HG03025 (cell line): ENCODE results near the gene AUTS2.

Experiments used
- ATAC-seq: cut with Tn5 transposase; IDR thresholded peaks from one replicate; pipeline ENCODE4 v1.9.1; 2021; ENCODE audit warnings: mild to moderate bottlenecking, moderate library complexity; ENCODE audit not compliant: unreplicated experiment, low FRiP score

The AUTS2 gene

GRCh38 chr7:70416347-70416985 lies 818.2 kb downstream of the AUTS2 start:
- ATAC-seq = no peak

GRCh38 chr7:70416986-70417655 lies 818.8 kb downstream of the AUTS2 start:
- ATAC-seq = no peak

DNA sequence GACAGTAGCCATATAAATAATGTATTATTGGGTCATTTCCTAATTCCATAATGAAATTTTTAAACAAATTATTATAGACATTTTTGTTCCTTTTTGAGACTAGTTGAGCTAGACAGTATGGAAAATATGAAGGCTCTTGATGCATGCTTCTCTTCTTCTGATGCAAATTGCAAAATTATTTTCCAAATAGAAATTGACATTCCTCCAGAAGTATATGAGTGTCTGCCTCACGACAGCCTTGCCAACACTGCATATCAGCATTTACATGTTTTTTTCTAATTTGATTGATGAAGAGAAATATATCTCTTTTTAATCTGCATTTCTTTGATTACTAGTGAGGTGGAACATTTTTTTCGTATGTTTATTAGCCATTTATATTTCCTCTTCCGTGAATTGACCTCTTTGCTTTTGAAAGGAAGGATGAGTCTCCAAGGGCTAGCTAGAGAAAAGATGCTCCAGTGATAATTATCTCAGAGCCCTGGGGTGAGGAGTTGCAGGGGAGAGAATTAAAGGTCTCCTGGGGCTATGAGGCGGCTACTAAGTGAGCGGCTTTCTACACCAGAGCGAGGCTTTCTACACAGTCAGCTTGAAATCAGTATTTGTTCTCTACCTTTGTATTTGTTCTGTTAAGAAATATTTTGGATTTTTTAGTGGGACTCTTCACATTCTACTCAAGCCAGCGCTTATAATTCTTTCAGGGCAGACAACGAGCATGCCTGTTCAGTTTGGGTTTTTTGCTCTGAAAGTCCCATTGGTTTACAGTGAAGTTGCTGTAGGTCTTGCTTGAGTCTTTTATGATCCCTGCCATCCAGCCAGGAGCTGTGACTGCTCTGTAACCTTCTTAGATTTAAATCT lies 821.5 kb downstream of the AUTS2 start:
- ATAC-seq = no peak

DNA sequence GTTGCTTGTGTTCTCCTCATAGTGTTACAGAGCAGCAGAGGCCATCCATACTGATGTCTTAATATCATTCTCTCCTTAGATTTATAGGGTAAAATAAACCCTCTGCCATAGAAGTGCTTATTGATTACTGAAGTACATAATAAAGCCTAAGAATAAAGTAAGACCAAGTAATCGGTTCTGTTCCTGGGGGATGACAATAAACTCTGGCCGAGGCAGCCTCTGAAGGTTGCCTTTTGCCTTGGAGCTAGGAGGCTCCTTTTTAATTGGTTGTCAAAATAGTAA lies 822.0 kb downstream of the AUTS2 start:
- ATAC-seq = no peak

DNA sequence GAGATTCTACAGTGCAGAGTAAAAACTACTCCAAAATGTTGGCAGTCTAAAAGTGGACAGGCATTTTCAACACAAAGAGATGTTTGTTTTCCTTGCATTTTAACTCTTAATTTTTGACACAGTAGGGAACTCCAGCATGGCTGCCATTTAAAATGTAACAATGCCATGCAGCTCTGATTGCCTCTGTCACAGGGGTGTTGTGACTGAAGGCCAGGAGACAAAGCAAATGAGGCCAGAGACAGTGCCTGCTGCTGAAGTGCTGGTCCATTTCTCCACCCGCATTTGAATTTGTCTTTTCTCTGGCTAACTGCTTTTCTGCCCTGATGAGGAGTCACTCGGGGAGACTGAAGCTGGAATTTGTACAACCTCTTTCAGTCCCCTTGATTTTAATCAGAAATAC lies 823.0 kb downstream of the AUTS2 start:
- ATAC-seq = no peak

- no peak for ATAC-seq
Observed at GRCh38 chr7:70426249-70426880, 828.1 kb downstream of the AUTS2 start.

DNA sequence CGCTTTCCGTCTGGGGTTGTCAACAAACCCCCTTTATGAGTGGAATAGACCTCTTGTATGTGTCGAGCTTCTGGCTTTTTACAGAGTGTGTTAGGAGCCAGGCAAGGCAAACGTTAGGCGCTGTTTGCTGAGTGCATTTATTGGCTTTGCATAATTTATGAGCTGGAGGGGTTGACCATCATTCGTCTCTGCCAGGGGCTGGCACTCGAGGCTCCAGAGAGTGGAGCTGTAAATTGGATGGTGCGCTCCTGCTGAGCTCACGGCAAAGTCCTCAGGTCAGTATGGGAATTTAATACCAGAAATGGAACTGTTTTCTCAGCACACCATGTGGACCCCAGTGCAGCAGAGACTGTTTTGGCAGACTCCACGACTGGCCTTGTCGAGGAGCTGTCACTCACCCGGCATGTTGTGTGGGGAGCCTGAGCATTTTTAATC lies 834.3 kb downstream of the AUTS2 start:
- no peak for ATAC-seq

GRCh38 chr7:70434376-70434775 lies 836.1 kb downstream of the AUTS2 start:
- ATAC-seq = no peak

- ATAC-seq = no peak
Observed at GRCh38 chr7:70434821-70435220, 836.5 kb downstream of the AUTS2 start.

- no peak for ATAC-seq
Observed at GRCh38 chr7:70435634-70436033, 837.4 kb downstream of the AUTS2 start.

DNA sequence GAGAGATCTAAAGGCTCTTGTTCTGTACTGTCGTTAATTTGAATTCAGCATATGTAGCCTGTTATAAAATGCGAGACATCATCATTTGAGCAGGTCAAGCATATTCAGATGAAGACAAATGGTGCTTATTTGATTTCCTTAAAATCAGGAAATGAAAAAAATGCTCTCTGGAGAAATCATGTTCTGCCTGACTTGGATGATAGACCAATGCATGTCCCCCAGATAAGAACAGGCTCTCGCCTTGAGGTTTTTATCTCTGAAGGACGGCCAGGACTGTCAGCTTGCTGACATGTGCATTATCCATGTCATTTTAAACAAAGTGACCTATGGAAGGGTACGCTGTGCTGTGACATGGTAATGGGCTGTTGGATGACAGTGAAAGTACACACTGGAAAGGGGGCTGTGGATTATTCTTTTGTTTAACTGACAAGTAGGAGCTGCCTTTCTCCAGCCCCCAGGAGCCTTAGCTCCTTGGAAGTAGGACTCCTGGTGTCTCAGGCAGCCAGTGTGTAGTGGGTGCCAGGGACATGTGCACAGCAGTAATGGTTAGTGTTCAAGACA lies 838.6 kb downstream of the AUTS2 start:
- ATAC-seq = no peak

DNA sequence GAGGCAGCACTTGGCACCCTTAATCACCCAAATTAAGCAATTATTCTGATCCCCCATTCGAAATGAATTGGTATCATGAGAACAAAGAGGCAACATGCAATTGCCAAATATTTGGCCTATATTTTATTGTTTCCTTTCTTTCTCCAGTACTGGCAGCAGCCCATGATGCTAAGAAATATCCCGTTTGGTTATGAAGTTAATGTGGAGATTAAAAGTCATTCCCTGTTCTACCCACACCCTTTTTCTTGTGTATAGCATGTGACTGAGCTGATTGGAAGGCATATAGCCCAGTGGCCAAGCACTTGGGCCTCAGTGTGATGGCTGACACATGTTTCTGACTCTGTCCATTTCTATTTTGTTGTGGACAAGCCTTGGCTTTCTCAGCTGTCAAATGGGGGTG lies 841.4 kb downstream of the AUTS2 start:
- no peak for ATAC-seq

DNA sequence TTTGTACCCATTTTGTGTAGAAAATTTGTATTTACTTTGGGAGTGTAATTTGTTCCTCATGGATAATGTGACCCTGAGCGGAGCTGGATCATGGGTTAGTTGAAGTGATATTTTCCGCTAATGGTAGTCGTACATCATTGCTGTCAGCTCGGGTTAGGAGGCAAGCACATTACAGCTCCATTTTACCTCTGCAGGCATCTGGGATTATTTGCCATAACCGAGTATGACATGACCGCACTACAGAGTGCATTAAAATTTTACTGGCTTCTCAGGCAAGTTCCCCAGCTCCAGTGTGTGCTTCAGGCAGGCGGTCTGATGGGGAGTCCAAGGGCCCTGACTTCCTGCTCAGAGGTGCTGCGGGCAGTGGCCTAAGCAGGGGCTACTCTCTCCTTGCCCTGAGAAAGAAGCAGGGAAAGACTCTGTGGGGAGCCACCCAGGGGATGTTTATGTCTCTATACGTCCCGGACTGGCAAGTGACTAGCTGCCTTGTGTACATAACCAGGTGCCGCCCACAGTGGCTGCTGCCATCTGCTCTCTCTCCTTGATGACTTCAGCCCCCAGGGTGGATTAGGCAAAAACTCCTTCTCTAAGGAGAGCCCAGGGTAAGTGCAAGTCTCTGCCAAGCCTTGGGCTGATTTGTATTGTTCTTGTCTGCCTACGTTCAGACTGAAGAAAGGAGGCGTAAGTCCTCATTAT lies 848.3 kb downstream of the AUTS2 start:
- ATAC-seq = no peak

DNA sequence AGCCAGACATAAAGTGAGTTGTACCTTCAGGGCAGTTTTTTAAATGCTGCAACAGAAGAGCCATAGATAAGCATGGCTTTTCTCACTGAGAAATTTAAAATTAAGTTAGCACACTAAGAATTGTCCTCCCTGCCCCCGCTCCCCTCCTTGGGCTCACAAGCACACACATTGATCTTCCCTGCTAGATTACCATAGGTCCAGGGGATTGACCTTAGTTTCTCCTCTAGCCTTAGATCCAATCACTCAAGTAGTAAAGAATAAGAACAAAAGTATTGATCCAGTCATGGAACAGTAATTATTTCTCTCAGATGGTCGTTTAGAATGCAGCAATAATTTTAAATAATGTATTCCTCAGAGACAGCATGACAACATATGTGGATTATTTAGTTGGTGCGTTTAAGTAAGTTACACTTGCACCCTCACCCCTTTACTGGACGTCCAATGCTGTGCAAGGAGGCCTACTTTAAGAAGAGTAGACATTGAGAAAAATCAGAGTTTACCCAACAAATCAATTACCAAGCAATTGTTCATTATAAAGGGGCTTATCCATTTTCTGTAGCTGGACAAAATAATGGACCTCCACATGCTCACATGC lies 850.1 kb downstream of the AUTS2 start:
- no peak for ATAC-seq

GRCh38 chr7:70450731-70451130 lies 852.5 kb downstream of the AUTS2 start:
- no peak for ATAC-seq

DNA sequence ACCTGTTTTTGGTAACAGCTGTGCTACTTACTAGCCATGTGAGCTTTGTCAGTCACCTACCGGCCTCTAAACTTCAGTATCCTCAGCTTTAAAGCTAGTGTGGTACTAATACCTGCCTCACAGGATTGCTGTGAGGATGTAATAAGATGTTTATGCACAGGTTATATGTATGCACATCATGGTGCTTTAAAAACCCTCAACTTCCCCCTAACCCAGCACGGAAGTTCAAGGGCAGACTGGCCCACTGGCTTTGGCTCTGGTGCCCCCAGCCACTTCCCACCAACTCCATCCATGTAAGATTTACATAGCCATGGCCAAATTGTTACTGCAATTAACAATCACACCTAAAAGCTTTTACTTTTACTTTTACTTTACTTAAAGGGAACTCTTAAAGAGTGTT lies 857.6 kb downstream of the AUTS2 start:
- ATAC-seq = no peak

GRCh38 chr7:70456719-70457118 lies 858.4 kb downstream of the AUTS2 start:
- no peak for ATAC-seq

DNA sequence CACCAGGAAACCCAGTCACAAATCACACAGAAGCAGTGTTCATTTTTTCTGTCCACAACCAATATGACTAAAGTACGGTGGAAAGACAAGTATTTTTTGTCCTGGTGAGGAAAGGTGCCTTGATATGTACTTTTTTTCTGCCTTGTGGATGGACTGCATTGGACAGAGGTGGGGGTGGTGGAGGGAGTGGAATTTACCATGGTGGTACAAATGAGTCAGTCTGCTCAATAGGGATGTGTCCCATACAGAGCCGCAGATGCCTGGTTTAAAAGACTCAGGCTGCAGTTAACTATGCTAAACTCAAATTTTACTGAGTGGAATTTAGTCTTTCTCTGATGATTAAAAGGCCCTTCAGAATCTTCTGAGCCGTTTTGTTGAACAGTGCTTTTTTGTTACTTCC lies 859.2 kb downstream of the AUTS2 start:
- ATAC-seq = no peak

DNA sequence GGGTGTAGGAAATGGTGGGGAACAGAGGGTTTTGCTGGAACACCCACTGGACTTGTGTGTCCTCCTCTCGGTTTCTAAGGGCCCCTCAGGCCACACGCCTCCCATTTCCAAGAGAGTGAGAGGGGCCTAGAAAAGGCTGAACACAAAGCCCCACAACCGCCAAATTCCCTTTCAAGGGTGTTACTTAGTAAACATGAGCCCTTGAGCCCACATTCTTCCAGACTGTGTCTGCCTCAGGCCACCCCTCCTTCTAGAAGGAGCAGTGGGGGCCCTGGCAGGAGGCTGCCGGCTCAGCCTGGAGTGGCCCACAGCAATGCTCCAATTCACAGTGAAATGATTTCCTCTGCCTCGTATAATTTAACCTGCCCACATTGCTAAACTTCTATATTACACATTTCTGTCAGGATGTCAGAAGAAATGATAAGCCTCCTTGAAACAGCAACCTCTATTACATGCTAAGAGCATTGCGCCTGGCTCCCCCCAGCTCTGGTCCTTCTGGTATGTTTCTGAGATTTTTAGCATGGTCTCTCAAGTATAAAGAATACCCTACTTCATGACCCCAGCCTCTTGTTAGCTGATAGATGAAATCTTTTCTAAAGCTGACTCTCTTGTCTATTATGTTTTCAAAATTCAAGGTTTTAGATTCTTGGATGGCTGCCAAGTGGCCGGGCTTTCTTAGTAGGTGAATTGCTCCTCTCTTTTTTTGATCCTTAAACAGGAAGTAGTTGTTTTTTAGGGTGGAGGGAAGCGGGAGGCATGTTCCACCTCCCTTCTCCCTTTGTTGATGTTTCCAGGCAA lies 859.8 kb downstream of the AUTS2 start:
- ATAC-seq = no peak
